ENCODE data around the gene TMEM87A. TPM values are rescaled to one million over a fixed set of nuclear protein-coding genes. Genes with fewer than 3 reads are reported as not detected.

Gene TMEM87A, protein sequence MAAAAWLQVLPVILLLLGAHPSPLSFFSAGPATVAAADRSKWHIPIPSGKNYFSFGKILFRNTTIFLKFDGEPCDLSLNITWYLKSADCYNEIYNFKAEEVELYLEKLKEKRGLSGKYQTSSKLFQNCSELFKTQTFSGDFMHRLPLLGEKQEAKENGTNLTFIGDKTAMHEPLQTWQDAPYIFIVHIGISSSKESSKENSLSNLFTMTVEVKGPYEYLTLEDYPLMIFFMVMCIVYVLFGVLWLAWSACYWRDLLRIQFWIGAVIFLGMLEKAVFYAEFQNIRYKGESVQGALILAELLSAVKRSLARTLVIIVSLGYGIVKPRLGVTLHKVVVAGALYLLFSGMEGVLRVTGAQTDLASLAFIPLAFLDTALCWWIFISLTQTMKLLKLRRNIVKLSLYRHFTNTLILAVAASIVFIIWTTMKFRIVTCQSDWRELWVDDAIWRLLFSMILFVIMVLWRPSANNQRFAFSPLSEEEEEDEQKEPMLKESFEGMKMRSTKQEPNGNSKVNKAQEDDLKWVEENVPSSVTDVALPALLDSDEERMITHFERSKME
- 61.2 and 63.1 TPM in 2 replicates for total RNA-seq

DNA sequence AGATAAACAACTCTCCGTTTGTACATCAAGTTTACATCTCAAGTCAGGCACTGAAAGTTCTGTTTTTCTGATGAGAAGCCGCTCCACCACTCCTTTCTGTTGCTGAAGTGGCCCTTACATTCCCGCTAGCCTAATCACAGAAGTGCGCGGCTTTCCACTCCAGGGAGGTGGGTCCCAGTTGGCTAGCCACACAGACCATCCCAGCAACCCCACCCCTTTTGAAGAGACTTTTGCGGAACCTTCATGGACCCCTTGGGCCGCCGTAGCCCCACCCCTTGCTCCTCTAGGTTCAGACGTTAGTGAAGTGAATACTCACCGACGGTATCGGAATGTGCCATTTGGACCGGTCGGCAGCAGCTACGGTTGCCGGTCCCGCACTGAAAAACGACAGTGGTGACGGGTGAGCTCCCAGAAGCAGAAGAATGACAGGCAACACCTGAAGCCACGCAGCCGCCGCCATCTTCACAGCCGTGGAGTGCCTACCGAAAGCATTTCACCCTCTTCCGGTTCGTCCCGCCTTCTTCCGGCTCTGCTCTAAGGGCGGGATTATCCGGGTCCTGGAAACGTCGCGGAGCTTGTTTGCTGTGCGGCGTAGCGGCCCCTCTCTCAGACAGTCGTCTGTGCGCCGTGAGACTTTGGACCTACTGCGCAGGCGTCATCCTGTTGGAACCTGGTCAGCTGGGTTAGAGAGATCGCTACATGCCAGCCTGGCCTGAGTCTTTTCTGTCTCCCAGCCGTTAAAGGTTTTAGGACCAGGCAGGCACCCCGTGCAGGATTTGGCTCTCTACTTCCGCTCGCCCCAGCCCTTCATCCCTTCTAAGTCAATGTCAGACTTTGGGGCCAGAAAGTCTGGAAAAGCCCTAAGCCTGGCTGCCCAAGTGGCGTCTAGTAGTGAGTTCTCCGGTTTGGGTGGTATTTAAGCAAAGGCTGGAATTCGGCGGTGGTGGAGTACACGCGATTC lies at the start of gene TMEM87A, which contains the start of gene GANC:
TMEM87A (minus strand) TSS at position 495 of the 961 bp plus-strand sequence; CDS start at position 460, 35 bp downstream.
GANC (plus strand) TSS at position 263 of the 961 bp plus-strand sequence. CDS start 1,281 bp downstream, outside the sequence.

DNA sequence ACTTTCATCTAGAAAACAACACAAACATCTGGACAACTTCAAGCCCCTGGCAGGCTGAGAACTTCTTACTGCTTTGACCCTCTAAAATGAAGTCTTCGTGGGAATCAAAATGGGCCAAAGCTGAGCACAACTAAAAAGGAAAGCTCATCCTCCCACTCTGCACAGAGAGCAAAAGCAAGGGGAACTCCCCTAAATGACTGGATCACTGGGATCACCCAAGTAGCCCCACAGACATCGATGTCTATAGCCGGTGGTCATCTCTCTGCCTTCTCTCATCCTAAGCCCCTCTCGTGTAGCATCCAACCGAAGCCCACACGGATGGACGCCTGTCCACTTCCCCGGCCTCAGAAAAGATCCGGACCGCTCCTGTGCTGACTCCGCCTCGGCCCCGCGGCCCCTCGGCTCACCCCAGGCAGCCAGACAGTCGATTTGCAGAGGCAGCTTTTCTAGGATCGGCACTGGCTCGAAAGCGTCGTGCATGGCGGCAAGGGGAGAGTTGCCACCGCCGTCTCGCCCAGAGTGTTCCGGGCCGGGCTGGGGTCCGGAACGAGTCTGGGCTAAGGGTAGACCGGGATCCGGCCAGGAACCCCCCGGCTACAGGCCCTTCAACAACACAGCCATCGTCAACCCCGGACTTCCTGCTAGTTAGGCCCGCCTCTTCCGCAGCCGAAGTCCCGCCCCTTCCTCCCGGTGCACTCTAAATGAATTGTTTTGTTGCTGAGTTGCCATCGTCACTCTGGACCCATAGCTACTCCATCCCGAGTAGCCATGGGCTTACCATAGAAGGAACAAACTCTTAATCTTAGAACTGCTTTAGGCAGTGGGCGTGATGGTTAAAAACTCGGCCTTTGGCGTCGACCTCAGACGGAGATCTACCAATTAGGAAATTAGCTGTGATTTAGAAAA lies 65.3 kb downstream of the TMEM87A start, which contains the start of gene VPS39:
VPS39 (minus strand) TSS at position 631 of the 906 bp plus-strand sequence; CDS start at position 480, 151 bp downstream.

Other genes with a start within 250 kb of the TMEM87A start
- under 0.01 TPM in 1 of 2 replicates, not detected in the other for gene PLA2G4D, start 178.9 kb downstream of the TMEM87A start, total RNA-seq
- not detected in 2 replicates for gene PLA2G4F, start 116.8 kb downstream of the TMEM87A start, total RNA-seq
- gene VPS39, start 65.1 kb downstream of the TMEM87A start, total RNA-seq = 37.6 and 45.4 TPM in 2 replicates
- 13.4 and 19.7 TPM in 2 replicates for gene GANC, start 232 bp downstream of the TMEM87A start, total RNA-seq
- gene CAPN3, start 86.1 kb upstream of the TMEM87A start, total RNA-seq = 0.77 and 2.0 TPM in 2 replicates
- 59.2 and 73.6 TPM in 2 replicates for gene ZNF106, start 217.7 kb upstream of the TMEM87A start, total RNA-seq
- gene SNAP23, start 222.2 kb upstream of the TMEM87A start, total RNA-seq = 110 and 164 TPM in 2 replicates